Activated gamma-delta T cell (primary cell): Measurements from ENCODE around the gene PAQR5.
"Not testable (repeated sequence)": the region's sequence is repeated elsewhere in the genome, so short reads cannot be mapped to it uniquely, and the experiment has no call there.

Experiments used
- DNase-seq: peaks from one replicate; lab custom pipeline; 2025; lab: John Stamatoyannopoulos, UW

PAQR5 gene

DNA sequence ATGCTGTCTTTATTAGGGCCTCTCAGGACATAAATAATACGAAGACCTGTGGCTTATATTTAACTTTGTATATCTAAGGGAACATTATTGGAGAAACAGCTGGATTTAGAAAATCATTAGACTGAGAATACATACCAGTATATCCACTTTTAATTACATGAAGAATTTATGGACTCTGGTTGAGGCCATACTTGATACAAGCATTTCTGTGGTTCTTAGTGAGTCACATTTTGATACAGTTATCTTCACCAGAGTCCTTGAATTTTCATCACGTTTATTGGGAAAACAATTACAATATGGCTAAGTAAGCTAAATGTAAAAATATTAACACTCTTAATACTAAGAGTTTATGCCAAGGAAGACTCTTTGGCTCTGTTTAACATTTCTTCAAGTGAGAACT is 125.3 kb downstream of the PAQR5 start:
- DNase-seq = no peak

DNA sequence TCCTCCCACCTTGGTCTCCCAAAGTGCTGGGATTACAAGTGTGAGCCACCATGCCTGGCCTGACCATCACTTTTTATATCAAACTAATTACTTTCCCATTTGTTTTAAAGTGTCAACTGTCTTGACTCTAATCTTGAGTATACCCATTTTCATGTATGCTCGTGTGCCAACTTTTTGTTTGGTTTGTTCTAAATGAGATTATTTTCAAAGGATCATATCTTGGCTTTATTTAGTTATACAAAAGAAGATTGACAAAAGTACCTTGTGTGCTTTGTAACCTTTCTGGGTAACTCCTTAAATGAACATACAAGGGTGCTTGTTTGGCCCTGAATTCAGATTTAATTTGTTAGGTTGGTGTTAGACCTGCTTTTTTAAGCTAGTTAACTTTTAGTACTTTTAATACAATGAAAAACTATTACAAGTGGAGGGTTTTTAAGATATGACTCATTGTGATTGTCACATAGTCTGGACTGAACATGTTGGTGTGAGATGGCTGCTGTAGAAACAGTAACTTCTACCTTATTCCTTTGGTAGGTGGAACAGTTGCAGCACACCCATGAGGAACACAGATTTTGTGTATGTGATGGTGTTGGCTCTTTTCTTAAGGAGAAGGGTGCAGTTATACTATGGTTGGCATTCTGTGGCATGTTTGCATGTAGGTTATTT is 126.2 kb downstream of the PAQR5 start:
- DNase-seq = no peak

- DNase-seq = no peak
These were observed 135.1 kb downstream of the PAQR5 start for GRCh38 chr15:69433831-69434230.

- no peak for DNase-seq
These were observed 135.5 kb downstream of the PAQR5 start for GRCh38 chr15:69434238-69434637.

GRCh38 chr15:69434679-69435078 is 136.0 kb downstream of the PAQR5 start:
- no peak for DNase-seq

DNA sequence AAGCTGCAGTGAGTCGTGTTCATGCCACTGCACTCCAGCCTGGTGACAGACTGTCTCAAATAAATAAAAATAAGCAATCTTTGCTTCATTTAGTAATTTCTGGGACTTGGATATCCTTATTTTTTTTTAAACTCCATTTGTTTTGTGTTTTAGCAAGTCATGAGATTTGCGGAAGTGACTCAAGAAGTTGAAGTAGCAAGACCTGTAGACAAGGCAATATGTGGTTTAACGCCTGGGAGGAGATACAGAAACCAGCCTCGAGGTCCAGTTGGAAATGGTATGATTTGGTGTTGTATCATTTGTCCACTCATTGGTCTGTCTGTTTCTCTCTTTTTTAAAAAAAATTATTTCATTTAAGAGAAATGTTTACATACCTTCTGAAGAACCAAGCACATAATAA is 137.3 kb downstream of the PAQR5 start:
- no peak for DNase-seq

DNA sequence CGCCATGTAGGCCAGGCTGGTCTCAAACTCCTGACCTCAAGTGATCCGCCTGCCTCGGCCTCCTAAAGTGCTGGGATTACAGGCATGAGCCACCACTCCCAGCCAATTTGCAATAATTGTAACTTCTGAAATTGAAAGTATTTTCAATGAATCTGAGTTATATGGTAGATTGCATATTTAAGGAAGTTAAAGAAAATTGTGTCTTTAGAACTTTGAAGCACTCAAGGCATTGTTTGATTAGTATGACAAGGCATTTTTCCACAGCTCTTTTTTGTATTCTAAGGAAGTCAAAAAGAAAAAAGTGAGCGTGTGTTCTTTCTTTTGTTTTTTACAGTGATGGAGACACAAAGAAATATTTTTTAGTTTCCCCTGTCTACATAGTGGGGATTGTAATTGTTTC is 138.2 kb downstream of the PAQR5 start:
- DNase-seq = no peak

DNA sequence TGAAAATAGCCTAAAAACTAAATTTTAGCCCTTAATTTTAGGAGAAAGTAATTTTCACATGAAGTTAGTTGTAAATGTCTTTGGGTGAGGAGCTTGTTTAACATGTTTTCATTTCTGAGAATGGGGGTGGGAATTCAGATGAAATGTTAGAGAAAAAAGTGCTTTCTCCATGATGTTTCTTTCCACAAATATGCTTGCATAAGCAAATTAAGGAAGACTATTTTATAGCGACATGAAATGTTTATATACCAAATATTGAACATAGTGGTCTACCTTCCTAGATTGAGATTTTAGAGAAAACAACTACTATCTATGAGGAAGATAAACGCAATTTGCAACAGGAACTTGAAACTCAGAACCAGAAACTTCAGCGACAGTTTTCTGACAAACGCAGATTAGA is 140.9 kb downstream of the PAQR5 start:
- no peak for DNase-seq

DNA sequence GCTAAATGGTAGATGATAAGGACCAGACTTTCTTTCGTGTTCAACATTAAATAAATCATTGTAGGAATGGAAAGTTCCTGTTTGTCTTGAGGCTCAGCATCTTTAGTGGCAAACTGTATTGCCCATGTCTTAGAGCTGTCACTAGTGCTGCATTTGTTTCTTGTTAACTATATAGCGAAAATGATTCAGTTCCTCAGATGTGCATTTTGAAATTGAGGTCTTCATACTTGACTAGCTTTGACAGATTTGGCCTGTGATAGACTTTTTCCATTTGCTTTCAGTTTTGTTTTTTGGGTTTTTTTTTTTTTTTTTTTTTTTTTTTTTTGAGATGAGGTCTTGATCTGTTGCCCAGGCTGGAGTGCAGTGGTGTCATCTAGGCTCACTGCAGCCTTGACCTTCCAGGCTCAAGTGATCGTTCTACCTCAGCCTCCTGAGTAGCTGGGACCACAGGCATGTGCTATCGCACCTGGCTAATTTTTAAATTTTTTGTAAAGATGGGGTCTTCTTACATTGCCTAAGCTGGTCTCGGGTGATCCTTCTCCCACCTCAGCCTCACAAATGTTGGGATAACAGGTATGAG is 144.4 kb downstream of the PAQR5 start:
- DNase-seq = no peak

DNA sequence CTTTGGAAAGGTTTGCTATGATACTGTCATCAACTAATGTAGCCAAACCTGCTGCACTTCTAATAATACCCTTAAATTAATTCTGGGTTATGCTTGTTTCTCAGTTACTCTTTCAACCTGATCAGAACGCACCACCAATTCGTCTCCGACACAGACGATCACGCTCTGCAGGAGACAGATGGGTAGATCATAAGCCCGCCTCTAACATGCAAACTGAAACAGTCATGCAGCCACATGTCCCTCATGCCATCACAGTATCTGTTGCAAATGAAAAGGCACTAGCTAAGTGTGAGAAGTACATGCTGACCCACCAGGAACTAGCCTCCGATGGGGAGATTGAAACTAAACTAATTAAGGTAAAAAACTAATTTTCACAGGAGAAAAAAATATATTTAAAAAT is 146.0 kb downstream of the PAQR5 start:
- DNase-seq = no peak

DNA sequence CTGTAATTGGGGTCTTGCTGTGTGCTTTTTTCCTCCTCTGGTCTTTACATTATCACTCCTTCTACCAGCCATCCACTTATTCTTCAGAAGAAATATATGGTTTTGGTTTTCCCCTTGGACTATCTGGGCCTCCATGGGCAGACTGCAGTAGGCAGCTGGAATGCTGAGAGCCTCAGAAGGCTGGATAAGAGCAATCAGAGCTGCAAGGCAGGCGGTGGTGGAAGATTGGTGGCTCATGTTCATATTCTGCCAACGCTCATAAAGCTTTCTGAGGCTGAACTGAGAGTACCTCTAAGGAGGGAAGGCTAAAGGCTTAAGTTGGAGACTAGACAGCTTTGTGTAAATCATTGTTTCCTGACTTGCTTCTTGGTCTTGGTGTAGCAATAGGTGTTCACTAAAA is 148.2 kb downstream of the PAQR5 start:
- DNase-seq = no peak

DNA sequence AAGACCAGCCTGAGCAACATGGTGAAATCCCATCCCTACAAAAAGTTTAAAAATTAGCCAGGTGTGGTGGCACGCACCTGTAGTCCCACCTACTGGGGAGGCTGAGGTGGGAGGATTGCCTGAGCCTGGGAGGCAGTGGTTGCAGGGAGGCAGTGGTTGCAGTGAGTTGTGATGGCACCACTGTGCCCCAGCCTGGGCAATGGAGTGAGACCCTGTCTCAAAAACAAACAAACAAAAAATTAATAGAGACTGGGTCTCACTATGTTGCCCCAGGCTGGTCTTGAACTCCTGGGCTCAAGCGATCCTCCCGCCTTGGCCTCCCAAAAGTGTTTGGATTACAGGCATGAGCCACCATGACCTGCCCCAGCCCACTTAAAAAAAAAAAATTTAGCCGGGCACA is 151.5 kb downstream of the PAQR5 start:
- not testable (repeated sequence) for DNase-seq

- DNase-seq = no peak
These were observed 152.4 kb downstream of the PAQR5 start for GRCh38 chr15:69450968-69451695.

DNA sequence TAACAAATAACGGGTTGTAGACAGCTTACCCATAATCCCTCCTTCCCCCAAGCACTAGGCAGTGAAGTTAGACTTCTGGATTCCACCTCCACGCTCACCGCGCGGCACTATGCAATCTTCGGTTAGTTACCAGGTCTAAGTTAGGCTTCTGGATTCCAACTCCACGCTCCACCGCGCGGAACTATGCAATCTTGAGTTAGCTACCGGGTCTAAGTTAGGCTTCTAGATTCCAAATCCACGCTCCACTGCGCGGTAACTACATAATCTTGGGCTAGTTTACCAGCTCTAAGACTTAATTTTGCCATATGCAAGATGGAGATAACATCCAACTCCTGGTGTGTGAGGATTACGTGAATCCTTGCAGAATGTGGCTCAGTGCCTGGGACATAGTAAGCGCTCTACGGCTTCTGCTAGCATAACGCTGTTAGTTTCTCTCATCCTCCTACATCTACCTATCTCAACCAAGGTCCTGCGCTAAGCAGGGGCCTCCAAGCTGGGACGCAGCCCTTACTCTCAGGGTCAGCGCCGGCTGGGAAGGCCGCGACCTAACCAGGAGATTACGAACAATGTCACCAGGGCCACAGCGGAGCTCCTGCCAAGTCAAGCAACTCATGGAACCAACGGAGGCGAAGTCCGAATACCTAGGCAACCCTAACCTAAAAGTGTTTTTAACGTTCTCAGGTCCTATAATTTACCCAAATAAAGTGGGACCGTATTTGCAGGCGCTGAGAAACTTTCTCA is 153.4 kb downstream of the PAQR5 start:
- DNase-seq = no peak

- peak; percentile 89 for DNase-seq
These were observed 154.2 kb downstream of the PAQR5 start, which contains the start of gene RPLP1 for GRCh38 chr15:69452692-69453521. RPLP1 (plus strand) TSS chr15:69452818; CDS start chr15:69452949, 131 bp downstream.

GRCh38 chr15:69454953-69455352 is 156.2 kb downstream of the PAQR5 start:
- no peak for DNase-seq

DNA sequence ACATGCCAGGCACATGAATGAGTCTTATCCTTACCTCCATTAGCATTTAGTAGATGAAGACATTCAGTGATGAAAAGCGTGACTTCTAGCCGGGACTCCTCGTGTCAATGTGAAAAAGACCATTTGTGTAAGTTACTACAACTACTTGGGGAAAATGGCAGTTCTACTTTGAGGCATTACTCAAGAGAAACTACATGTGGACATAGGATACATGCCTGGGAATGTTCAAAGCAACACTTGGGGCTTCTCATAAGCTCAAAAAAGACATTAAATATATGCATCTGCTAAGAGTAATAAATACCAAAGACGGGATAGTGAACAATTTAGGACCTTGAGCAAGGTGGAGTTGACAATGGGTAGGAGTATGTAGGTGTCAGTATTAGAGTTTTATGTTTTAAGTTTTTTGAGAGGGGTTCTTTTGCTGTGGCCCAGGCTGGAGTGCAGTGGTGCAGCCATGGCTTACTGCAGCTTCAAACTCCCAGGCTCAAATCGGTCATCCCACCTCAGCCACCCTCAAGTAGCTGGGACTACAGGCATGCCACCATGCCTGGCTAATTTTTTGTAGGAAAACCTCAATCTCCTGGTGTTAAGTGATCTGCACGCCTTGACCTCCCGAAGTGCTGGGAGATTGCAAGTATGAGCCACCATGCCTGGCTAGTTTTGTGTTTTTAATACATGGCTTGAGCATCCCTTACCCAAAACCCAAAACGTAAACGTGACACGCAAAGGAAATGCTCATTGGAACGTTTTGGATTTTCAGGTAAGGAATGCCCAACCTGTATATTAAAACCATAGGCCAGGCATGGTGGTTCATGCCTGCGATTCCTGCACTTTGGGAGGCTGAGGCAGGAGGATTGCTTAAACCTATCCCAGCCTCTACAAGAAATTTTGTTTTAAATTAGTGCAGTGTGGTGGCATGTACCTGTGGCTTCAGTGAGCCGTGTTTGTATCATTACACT is 157.8 kb downstream of the PAQR5 start:
- no peak for DNase-seq
